GM23338 (cell line): ENCODE measurements around the gene RWDD2A.

Experiments
- CREB1 ChIP-seq: fragments of 250-450 bp; sonication (Bioruptor Pico); IDR thresholded peaks from 2 replicates; pipeline ENCODE4 v1.5.0; 2020; ENCODE audit warnings: low read depth, mild to moderate bottlenecking, moderate library complexity
- CTCF ChIP-seq, 2 experiments: fragments of 200-600 bp in 1 of 2; sonication (generic) in 1 of 2; conservative IDR thresholded peaks; 2 replicates each; pipeline versions ENCODE4 v1.5.1 to v1.6.1; 2016 to 2017; ENCODE audit warnings: antibody characterized with exemption in 2 of 2, low read depth in 2 of 2, mild to moderate bottlenecking in 2 of 2, moderate library complexity in 1 of 2
- ETS1 ChIP-seq: IDR thresholded peaks from 2 replicates; pipeline ENCODE4 v1.6.1; 2016; ENCODE audit warnings: antibody characterized with exemption
- EZH2 ChIP-seq: fragments of 200-600 bp; sonication (generic); IDR thresholded peaks from one replicate; pipeline ENCODE4 v1.8.0; 2017; ENCODE audit warnings: antibody characterized with exemption, mild to moderate bottlenecking, low read depth; ENCODE audit not compliant: unreplicated experiment
- EZH2phosphoT487 ChIP-seq: fragments of 200-600 bp; sonication (generic); IDR thresholded peaks from one replicate; pipeline ENCODE4 v1.8.1; 2018; ENCODE audit warnings: antibody characterized with exemption; ENCODE audit not compliant: unreplicated experiment
- POLR2AphosphoS5 ChIP-seq: IDR thresholded peaks from 2 replicates; pipeline ENCODE4 v1.6.1; 2016; ENCODE audit warnings: antibody characterized with exemption, low read depth
- REST ChIP-seq: IDR thresholded peaks from one replicate; pipeline ENCODE4 v1.6.1; 2018; ENCODE audit warnings: antibody characterized with exemption; ENCODE audit not compliant: unreplicated experiment
- ZNF114 ChIP-seq: fragments of 250-450 bp; sonication (Bioruptor Pico); IDR thresholded peaks from 2 replicates; pipeline ENCODE4 v1.5.0; 2020; ENCODE audit warnings: mild to moderate bottlenecking, moderate library complexity

- TF ChIP-seq CTCF (conservative IDR thresholded peaks at IDR 0.05; ENCODE audit: low read depth in 2 of 2) (no peak), EZH2 (no peak), POLR2AphosphoS5 (no peak), EZH2phosphoT487 (no peak), REST (no peak), ZNF114 (no peak), ETS1 (no peak), CREB1 (CRISPR knock-in tag) (no peak)
Measured at GRCh38 chr6:83216806-83217205, 23.6 kb downstream of the RWDD2A start.
